Breast epithelium (tissue), 4 donors: Measurements from ENCODE around the gene SPTAN1. TPM values are rescaled to one million over a fixed set of nuclear protein-coding genes. Genes with fewer than 3 reads are reported as not detected.
"Not testable (repeated sequence)": the region's sequence is repeated elsewhere in the genome, so short reads cannot be mapped to it uniquely, and the experiment has no call there.

Source experiments
- DNase-seq, 2 donors: peaks; one replicate each; pipeline ENCODE4 v3.0.0-alpha.2; 2019; ENCODE audit warnings: low spot score in 2 of 2
- H3K27ac ChIP-seq, 2 donors: fragments of 200-600 bp; sonication (generic) in 1 of 2; one replicate each; pipeline ENCODE4 v1.5.1; 2016 to 2019; ENCODE audit warnings: mild to moderate bottlenecking in 1 of 2
- H3K27me3 ChIP-seq, 2 donors: fragments of 200-600 bp; sonication (generic) in 1 of 2; one replicate each; pipeline versions ENCODE4 v1.5.1 to v1.6.0; 2017 to 2019; ENCODE audit warnings: control low read depth in 1 of 2, mild to moderate bottlenecking in 1 of 2
- H3K36me3 ChIP-seq: fragments of 200-600 bp; one replicate; pipeline ENCODE4 v1.5.1; 2019
- H3K4me1 ChIP-seq, 2 donors: fragments of 200-600 bp; sonication (generic); one replicate each; pipeline ENCODE4 v1.5.1; 2016 to 2019; ENCODE audit warnings: control low read depth in 1 of 2
- H3K4me3 ChIP-seq, 3 donors: fragments of 200-600 bp; sonication (generic); 1 replicate in 2 of 3; 2 replicates in 1 of 3; pipeline ENCODE4 v1.5.1; 2016 to 2019; ENCODE audit warnings: mild to moderate bottlenecking in 3 of 3, moderate library complexity in 2 of 3
- H3K9me3 ChIP-seq, 2 donors: fragments of 200-600 bp; sonication (generic) in 1 of 2; one replicate each; pipeline ENCODE4 v1.5.1; 2016 to 2019; ENCODE audit warnings: control low read depth in 1 of 2
- CTCF ChIP-seq, 3 donors: fragments of 450-650 bp; IDR thresholded peaks; one replicate each; pipeline ENCODE4 v1.5.1; 2016 to 2017; ENCODE audit warnings: antibody characterized with exemption in 3 of 3, mild to moderate bottlenecking in 3 of 3, moderate library complexity in 3 of 3
- POLR2A ChIP-seq: fragments of 450-650 bp; IDR thresholded peaks from one replicate; pipeline ENCODE4 v1.6.1; 2016; ENCODE audit warnings: antibody characterized with exemption, mild to moderate bottlenecking, moderate library complexity
- POLR2AphosphoS5 ChIP-seq, 3 donors: sonication (generic); formaldehyde crosslinking; IDR thresholded peaks; one replicate each; pipeline ENCODE4 v1.6.1; 2017; ENCODE audit warnings: antibody characterized with exemption in 3 of 3
- intact Hi-C: fragments of 100-400 bp; cut with DNase I; formaldehyde crosslinking; loops from one replicate; pipeline ENCODE4 v1.15.1; 2023; ENCODE audit warnings: low total_unique reads
- total RNA-seq, 3 donors: library from RNA; depleted of rRNA; stranded (reverse); fragments of >200 nt; gene quantifications; one replicate each; pipeline ENCODE4 v1.1.0, GENCODE V29; 2016

The SPTAN1 gene
- 100 to 1,000 TPM; 217 to 264 (median 254) TPM for total RNA-seq

- H3K27ac ChIP-seq, result peak within 1 kb of the TSS; percentile 90 to 98
- H3K9me3 ChIP-seq, result no peaks in the 10 kb centered on the region
- H3K27me3 ChIP-seq, result no peaks in the 10 kb centered on the region
- TF ChIP-seq CTCF (IDR thresholded peaks at IDR 0.05), result peak in 2 of 3 donors; percentile 18 to 29
- TF ChIP-seq POLR2A, result peak; percentile 82
- TF ChIP-seq POLR2AphosphoS5 (IDR thresholded peaks at IDR 0.05), result peak; percentile 87 to 97 (median 95)
- DNase-seq, result peak; percentile 82 to 83
- peak within 1 kb of the TSS; percentile 65 to 100 (median 99) for H3K4me3 ChIP-seq
- no peaks in the 10 kb centered on the region for H3K36me3 ChIP-seq
- H3K4me1 ChIP-seq, result peaks cover 12 to 18% of the 10 kb centered on the region in 2 donors
- intact Hi-C loops, result no loop called here
Observed at GRCh38 chr9:128552153-128552743, at the start of gene SPTAN1. TSS of gene SPTAN1 (plus strand) at chr9:128552587. CDS start at chr9:128566741, 14,154 bp downstream.

- peak overlapping the region in 1 of 2 donors; percentile 87 for H3K27ac ChIP-seq
- H3K27me3 ChIP-seq, H3K4me1 ChIP-seq, DNase-seq, H3K36me3 ChIP-seq, intact Hi-C loops, H3K9me3 ChIP-seq: not testable (repeated sequence)
- H3K4me3 ChIP-seq, result peak overlapping the region in 2 of 3 donors; percentile 90 to 93
Observed at GRCh38 chr9:128503415-128503825, 49.0 kb upstream of the SPTAN1 start.

DNA sequence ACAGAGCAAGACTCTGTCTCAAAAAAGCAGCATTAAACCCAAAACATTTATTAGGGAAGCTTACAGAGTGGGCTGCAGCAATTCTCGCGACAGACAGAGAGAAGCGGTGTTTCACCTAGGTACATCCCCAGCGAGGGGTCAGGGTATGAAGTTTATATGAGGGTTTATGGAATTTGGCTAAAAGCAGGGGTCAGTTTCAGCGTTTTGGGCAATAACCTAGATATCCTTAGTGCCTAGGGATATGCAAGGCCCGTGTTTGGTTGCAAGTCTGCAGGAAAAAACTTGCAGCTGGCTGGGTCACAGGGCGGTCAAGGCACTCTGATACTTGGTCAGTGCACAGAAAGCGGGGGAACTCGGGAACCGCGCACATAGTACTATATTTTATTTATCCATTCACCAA, 48.5 kb upstream of the SPTAN1 start:
- intact Hi-C loops, result no loop called here
- no peak for TF ChIP-seq POLR2A
- no peak for TF ChIP-seq POLR2AphosphoS5 (IDR thresholded peaks at IDR 0.05)
- no peak for TF ChIP-seq CTCF (IDR thresholded peaks at IDR 0.05)
- no peak for DNase-seq
- peak overlapping the region; percentile 90 to 96 (median 93) for H3K4me3 ChIP-seq
- H3K4me1 ChIP-seq, result peaks cover 0 to 7% of the 10 kb centered on the region in 2 donors
- H3K27me3 ChIP-seq, result no peaks in the 10 kb centered on the region
- peak overlapping the region in 1 of 2 donors; percentile 87 for H3K27ac ChIP-seq
- no peaks in the 10 kb centered on the region for H3K36me3 ChIP-seq
- no peaks in the 10 kb centered on the region for H3K9me3 ChIP-seq

DNA sequence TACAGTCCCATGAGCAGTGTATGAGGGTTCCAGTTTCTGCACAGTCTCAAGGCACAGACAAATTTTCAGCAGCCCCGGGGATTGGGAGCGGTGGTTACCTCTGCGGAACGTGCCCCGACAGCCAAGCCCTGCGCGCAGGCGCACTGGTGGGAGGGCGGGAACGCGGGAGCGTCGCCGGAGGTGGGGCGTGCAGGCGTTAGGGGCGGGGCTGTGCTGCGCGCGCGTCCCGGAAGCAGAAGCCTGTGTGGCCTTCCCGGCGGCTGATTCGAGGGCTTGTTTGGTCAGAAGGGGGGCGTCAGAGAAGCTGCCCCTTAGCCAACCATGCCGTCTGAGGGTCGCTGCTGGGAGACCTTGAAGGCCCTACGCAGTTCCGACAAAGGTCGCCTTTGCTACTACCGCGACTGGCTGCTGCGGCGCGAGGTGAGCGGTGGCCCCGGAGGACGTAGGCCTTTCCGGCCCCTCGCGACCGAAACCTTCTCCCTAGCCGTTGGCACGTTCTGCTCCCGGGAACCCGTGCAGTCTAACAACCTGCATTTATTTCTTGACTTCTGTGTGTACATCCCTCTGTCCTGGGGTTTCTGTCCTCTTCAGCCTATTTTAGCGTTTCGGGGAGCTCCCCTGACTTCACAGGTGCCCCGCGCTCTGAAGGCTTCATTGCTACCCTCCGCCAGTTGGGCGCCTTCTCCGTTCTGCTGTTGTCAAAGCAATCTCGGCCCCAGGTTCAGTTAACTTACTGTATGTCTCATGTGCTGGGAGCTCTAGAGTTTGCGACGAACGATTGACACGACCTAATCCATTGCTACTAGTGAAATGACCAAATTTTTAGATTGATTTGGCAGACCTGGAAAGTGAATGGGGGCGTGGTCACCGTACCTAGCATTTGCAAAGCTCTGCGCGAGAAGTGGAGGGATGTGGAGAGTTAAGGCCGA, 47.6 kb upstream of the SPTAN1 start, which contains the start of gene GLE1:
GLE1 (plus strand) TSS at position 235 of the 929 bp plus-strand sequence; CDS start at position 322, 87 bp downstream.
- H3K4me3 ChIP-seq, result peak within 1 kb of the TSS; percentile 90 to 96 (median 93)
- peak; percentile 48 for TF ChIP-seq POLR2A
- TF ChIP-seq POLR2AphosphoS5 (IDR thresholded peaks at IDR 0.05), result peak; percentile 64 to 85 (median 84)
- no peak for TF ChIP-seq CTCF (IDR thresholded peaks at IDR 0.05)
- no peaks in the 10 kb centered on the region for H3K9me3 ChIP-seq
- H3K36me3 ChIP-seq, result no peaks in the 10 kb centered on the region
- no peaks in the 10 kb centered on the region for H3K27me3 ChIP-seq
- DNase-seq, result peak; percentile 87 to 91
- H3K4me1 ChIP-seq, result peaks cover 0 to 7% of the 10 kb centered on the region in 2 donors
- intact Hi-C loops, result no loop called here
- H3K27ac ChIP-seq, result peak within 1 kb of the TSS; percentile 87 to 93

GRCh38 chr9:128505414-128505765, 47.0 kb upstream of the SPTAN1 start:
- Histone ChIP-seq H3K9me3 (no peaks in the 10 kb centered on the region), H3K36me3 (no peaks in the 10 kb centered on the region), H3K27me3 (no peaks in the 10 kb centered on the region), H3K4me1 (peaks cover 0 to 7% of the 10 kb centered on the region in 2 donors), H3K4me3 (peak overlapping the region; percentile 90 to 96 (median 93)), H3K27ac (peak overlapping the region; percentile 87 to 93)
- DNase-seq, result no peak
- TF ChIP-seq CTCF (IDR thresholded peaks at IDR 0.05), result no peak
- TF ChIP-seq POLR2A, result no peak
- no peak for TF ChIP-seq POLR2AphosphoS5 (IDR thresholded peaks at IDR 0.05)
- intact Hi-C loops, result no loop called here

- intact Hi-C loops, H3K27ac ChIP-seq, H3K9me3 ChIP-seq, H3K27me3 ChIP-seq, H3K4me1 ChIP-seq, H3K4me3 ChIP-seq, H3K36me3 ChIP-seq, DNase-seq: not testable (repeated sequence)
Observed at GRCh38 chr9:128505906-128506305, 46.5 kb upstream of the SPTAN1 start.
